ENCODE data around the gene TANGO6. TPM values are rescaled to one million over a fixed set of nuclear protein-coding genes. Genes with fewer than 3 reads are reported as not detected.

TANGO6 gene
- total RNA-seq, 1 donor from 2014 or later, result 10.9 TPM

DNA sequence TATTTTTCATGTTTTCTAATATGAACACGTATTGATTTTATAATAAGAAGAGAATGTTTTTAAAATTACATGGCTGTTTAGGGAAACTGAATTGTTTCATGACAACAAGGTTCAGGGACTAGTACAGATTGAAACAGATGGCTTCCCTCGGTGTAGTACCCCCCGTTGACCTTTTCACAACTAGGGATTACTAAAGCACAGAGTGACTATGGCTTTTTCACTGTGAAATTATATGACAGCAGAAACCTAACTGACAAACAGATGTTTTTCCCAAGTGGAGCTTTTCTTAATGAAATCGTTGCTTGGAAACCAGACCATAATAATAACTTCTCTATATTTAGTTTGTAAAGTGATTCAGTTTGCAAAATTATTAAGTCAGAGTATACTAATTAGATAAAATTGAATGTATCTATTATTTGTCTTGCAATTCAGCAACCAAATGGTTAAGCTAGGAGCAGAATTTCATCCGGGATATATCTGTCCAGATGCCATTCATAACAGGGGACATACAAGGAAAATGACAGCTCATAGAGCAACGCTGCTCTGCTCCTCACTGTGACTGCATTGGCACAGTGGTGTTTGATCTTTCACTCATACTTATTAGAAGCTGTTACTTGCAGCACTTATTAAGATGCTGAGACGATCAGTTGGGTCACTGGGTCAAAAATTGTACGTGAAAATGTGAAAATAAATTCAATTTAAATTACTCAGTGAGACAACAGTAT is 111.7 kb downstream of the TANGO6 start:
- no peak overlapping the region for H3K4me3 ChIP-seq (ENCODE audit: low read depth, low read length)
- no peaks in the 10 kb centered on the region for H3K27me3 ChIP-seq (ENCODE audit: control insufficient read depth, insufficient read depth, low read length)
- TF ChIP-seq, protein P1, sequence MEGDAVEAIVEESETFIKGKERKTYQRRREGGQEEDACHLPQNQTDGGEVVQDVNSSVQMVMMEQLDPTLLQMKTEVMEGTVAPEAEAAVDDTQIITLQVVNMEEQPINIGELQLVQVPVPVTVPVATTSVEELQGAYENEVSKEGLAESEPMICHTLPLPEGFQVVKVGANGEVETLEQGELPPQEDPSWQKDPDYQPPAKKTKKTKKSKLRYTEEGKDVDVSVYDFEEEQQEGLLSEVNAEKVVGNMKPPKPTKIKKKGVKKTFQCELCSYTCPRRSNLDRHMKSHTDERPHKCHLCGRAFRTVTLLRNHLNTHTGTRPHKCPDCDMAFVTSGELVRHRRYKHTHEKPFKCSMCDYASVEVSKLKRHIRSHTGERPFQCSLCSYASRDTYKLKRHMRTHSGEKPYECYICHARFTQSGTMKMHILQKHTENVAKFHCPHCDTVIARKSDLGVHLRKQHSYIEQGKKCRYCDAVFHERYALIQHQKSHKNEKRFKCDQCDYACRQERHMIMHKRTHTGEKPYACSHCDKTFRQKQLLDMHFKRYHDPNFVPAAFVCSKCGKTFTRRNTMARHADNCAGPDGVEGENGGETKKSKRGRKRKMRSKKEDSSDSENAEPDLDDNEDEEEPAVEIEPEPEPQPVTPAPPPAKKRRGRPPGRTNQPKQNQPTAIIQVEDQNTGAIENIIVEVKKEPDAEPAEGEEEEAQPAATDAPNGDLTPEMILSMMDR (IDR thresholded peaks at IDR 0.05; ENCODE audit: insufficient read depth, low read length, poor library complexity, severe bottlenecking), result no peak
- no peak for DNase-seq (ENCODE audit: low read depth)
- H3K36me3 ChIP-seq (ENCODE audit: control insufficient read depth, insufficient read depth, low read length), result no peaks in the 10 kb centered on the region

DNA sequence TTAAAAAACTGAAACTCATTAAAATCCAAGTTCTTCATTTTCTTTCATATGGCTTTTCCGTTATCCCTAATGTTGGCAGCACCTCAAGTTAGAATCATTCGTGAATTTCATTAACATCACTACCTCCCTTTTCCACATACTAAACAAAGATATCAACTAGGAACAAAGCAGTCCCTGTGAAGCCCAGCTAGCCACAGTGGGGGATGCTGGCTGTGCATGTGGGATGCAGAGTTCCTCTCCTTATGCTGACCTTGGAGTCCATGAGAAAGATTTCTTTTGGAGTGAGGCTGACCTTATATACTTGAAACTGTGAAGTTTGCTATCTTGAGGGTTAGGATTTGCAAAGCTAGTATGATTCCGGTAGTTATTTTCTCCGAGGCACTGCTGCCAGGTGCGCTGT is 117.6 kb downstream of the TANGO6 start:
- DNase-seq (ENCODE audit: low read depth), result no peak
- TF ChIP-seq, protein P1 (IDR thresholded peaks at IDR 0.05; ENCODE audit: insufficient read depth, low read length, poor library complexity, severe bottlenecking), result no peak
- no peaks in the 10 kb centered on the region for H3K36me3 ChIP-seq (ENCODE audit: control insufficient read depth, insufficient read depth, low read length)
- H3K27me3 ChIP-seq (ENCODE audit: control insufficient read depth, insufficient read depth, low read length), result no peaks in the 10 kb centered on the region
- H3K4me3 ChIP-seq (ENCODE audit: low read depth, low read length), result no peak overlapping the region

DNA sequence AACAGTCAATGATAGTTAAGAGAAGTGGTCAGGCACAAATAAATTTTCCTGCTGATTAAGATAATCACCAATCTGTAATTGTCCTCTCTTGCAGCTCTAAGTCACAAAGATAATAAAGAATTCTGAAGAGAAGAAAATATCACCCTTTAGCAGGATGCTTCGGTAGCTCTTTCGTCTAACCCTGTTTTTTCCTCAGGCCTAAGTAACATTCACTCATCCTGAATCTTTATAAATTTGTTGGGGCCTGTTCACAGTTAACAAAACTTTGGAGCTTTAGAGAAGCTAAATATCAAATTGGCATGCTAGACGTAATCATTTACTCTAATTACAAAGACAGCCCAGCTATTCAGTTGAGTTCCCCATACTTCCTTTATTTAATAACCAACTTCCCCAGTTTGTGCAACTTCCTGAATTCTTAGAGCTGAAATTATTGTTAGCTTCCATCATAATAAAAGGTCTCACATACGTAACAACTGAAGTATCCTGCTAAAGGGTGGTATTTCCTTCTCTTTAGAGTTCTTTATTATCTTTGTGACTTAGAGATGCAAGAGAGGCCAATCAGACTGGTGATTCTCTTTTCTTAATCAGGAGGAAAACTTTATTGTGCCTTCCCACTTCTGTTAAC is 118.6 kb downstream of the TANGO6 start:
- TF ChIP-seq, protein P1 (IDR thresholded peaks at IDR 0.05; ENCODE audit: insufficient read depth, low read length, poor library complexity, severe bottlenecking), result no peak
- H3K4me3 ChIP-seq (ENCODE audit: low read depth, low read length), result no peak overlapping the region
- no peaks in the 10 kb centered on the region for H3K27me3 ChIP-seq (ENCODE audit: control insufficient read depth, insufficient read depth, low read length)
- H3K36me3 ChIP-seq (ENCODE audit: control insufficient read depth, insufficient read depth, low read length), result no peaks in the 10 kb centered on the region
- DNase-seq (ENCODE audit: low read depth), result no peak

DNA sequence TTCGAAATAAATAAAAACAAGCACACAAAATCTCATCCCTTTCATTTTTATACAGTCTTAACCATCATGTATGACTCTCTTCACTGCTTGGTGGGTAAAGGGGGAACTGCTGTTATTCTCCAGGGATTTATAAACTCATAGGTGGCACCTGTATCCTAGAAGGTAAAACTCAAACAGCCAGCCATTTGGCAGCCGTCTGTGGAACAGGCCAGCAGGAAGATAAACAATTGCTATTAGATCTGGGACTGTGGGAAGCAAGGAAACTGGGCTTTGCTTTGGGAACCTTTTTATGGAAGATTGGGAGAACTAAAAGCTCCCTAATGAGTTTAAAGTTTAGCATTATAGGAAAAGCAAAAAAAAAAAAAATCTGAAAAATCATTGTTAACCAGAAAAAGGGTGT is 126.0 kb downstream of the TANGO6 start:
- TF ChIP-seq, protein P1 (IDR thresholded peaks at IDR 0.05; ENCODE audit: insufficient read depth, low read length, poor library complexity, severe bottlenecking), result no peak

DNA sequence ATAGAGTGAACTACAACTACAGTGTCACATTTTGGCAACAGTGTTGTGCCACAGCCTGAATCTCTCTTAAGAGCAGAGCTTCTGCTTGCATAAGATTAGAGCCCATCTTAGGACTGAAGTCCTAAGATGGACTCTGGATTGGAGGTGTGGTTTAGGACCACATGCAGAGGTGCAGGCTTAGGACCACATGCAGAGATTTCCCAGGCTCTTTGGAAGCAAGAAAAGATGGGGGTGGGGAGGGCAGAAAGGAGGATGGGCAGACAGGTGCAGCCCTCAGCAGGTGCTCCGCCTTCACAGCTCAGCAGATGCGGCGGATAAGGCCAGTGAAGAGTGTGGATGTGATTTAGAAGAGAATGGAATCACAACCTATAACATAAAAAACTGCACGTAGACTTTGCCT is 128.7 kb downstream of the TANGO6 start:
- Histone ChIP-seq H3K4me3 (ENCODE audit: low read depth, low read length) (no peak overlapping the region), H3K36me3 (ENCODE audit: control insufficient read depth, insufficient read depth, low read length) (no peaks in the 10 kb centered on the region), H3K27me3 (ENCODE audit: control insufficient read depth, insufficient read depth, low read length) (no peaks in the 10 kb centered on the region)
- DNase-seq (ENCODE audit: low read depth), result no peak
- TF ChIP-seq, protein P1 (IDR thresholded peaks at IDR 0.05; ENCODE audit: insufficient read depth, low read length, poor library complexity, severe bottlenecking), result no peak

More for the DNA sequence above, 126.0 kb downstream of the TANGO6 start:
- no peak for DNase-seq (ENCODE audit: low read depth)
- no peak overlapping the region for H3K4me3 ChIP-seq (ENCODE audit: low read depth, low read length)
- H3K36me3 ChIP-seq (ENCODE audit: control insufficient read depth, insufficient read depth, low read length), result no peaks in the 10 kb centered on the region
- no peaks in the 10 kb centered on the region for H3K27me3 ChIP-seq (ENCODE audit: control insufficient read depth, insufficient read depth, low read length)
